ENCODE results near the gene DRC3.
"Not testable (repeated sequence)": the region's sequence is repeated elsewhere in the genome, so short reads cannot be mapped to it uniquely, and the experiment has no call there.

DRC3 gene

DNA sequence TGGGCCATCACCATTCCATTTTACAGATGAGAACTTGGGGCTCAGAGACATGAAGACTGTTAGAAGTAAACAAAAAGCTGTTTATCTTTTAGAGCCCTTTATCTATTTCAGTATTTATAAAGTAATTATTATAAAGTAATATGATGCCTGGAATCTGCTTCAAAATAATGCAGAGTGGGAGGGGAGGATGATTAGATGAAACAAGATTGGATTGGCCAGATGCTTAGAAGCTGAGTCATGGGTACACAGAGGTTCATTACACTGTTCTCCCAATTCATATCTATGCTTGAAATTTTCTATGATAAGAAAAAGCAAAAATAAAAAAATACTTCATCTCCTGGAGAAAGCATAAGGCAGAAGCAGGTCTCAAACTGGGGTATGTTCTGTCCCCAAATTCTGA is 29.8 kb upstream of the DRC3 start:
- no peak for DNase-seq

DNA sequence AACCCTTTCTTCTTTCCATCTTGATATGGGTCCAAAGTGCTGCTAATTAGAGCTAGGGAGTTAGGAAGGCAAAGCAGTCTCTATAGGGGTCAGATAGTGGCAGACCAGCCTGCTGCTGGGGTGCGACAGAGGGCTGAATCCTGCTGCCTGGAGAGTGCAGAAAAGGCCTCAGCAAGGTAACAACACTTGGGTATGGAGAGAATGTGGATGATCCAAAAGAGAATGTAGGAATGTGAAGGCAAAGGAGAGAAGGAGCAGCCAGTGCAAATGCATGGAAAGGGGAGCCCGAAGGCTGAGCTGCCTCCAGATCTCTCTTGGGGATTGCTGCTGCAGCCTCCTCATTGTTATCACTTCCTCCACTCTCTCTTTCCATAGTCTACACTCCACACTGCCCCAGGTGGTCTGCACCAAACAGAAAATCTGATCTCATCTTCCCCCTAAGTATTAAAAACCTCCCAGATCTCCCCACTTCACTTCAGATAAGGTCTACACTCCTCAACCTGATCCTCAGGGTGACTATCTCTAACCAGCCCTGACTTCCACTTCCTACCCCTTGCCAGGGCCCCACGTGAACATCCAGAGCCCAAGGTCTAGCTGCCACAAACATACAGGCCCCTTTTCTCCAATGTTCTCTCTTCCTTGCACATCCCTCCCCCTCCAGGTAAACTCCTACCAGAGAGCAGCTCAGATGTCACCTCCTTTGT is 29.2 kb upstream of the DRC3 start:
- DNase-seq, result no peak

DNA sequence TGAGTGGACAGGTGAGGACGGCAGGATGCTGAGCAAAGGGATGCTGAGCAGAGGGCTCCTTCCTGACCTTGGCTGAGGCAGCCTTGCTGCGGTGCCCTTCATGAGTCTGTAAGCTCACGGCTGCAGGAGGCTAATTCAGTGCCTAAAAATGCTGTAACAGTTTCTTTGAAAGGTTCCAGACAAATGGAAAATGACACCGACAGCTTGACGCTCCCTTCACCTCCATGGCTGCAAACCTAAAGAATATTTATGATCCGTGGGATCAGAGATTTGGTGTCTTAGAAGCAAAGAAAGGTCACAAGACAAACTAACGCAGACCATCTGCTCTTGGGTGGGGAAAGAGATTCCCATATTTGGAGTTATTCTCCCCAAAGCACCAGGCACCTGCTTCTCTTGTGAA is 28.4 kb upstream of the DRC3 start:
- DNase-seq, result no peak

DNA sequence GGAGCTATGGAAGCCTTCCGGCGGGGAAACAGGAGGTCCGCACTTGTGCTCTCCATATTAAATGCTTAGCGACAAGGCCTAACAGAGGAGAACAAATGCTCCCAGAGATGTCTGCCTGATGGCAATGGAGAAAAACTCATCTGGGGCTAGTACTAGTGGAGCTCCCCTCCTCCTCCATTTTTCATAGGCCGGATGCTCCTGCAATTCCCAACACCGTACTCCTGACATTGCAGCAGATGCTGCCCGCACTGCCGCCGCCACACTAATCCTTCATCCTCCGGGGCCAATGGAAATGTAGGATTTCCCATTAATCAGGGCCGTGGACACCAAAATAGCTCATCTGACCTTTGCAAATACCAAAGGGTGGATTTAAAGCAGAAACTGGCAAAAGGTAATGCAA is 27.9 kb upstream of the DRC3 start:
- DNase-seq, result no peak

DNA sequence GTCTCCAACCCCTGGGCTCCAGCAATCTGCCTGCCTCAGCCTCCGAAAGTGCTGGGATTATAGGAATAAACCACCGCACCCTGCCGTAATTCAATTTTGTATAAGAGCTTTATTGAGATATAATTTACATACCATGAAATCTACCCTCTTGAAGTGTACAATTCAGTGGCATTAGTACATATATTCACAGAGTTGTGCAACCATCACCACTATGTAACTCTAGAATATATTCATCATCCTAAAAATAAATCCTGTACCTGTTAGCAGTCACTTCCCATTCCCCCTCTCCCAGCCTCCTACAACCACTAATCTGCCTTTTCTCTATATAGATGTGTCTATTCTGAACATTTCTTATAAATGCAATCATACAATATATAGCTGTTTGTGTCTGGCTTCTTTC is 26.6 kb upstream of the DRC3 start:
- no peak for DNase-seq

DNA sequence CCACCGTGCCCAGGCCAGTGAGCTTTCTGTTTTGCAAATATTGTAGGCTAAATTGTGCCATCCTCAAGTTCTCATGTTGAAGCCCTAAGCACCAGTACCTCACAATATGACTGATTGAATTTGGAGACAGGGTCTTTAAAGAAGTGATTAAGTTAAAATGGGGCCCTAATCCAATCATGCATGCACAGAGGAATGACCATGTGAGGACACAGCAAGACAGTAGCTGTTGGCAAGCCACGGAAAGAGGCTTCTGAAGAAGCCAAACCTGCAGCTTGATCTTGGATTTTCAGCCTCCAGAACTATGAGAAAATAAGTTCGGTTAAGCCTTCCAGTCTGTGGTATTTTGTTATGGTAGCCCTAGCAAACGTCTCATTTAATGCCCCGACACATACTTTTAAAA is 25.4 kb upstream of the DRC3 start:
- no peak for DNase-seq

DNA sequence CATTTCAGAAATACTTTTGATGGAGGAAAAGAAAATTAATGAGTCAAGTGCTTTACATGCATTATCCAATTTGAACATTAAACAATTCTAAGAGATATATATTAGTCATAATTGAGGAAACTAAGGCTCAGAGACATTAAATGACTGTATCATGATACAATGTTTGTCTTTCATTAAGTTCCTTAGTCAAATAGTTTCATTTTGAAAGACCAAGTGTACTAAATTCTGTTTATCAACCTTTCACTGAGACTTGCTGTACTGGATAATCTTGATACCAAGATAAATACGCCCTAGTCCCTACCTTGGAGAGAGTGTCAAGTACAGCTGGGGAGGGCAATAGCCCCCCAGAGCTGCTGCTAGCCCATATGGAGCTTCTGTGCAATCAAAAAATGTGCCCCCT is 24.7 kb upstream of the DRC3 start:
- DNase-seq, result no peak

DNA sequence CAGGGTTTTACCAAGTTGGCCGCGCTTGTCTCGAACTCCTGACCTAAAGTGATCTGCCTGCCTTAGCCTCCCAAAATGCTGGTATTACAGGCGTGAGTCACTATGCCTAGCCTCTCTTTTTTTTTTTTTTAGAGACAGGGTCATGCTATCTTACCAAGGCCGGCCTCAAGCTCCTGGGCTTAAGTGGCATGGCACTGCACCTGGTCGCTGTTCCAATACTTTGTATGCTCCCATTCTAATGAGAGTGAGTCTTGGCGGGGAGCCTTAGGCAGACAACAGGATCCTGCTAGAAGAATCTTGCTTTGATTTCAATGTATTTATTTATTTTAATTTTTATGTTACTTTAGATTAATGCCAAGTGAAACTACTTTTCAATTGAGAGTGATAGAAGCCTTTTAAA is 22.3 kb upstream of the DRC3 start:
- no peak for DNase-seq

DNA sequence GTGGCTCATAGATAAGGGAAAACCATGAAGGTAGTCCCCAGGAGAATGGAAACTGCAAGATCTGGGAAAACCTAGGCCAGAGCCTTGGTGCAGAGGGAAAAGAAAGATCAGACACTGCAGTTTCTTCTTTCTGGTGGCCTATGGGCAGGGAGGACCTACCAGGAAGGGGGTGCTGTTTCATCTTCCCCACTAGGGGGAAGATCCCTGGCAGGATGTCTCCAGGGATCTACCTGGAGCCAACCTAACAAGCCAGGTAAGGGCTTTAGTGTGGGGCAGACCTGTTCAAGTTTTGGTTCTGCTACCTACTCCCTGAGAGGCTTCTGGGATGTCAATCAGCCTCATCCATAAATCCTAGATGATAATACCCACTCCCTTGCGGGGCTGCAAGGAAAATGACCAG is 21.9 kb upstream of the DRC3 start:
- no peak for DNase-seq

DNA sequence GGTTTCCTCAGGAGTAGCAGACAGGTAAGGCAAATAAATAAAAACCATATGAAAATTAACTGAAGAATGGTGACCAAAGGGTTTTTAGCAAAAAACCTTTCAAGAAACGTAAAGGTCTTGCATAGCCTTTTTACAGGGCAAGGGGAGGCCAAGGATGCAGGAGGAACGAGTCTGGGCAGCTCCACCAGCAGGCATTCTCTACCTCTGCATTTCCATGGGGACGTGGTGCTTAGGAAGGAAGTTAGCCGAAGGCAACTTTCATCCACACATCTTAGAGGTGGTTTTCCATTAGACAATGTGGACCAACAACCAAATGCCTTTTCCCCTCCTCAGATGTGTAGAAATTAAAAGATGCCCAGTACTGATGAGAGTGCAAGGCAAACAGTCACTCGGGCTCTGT is 21.1 kb upstream of the DRC3 start:
- DNase-seq, result no peak

DNA sequence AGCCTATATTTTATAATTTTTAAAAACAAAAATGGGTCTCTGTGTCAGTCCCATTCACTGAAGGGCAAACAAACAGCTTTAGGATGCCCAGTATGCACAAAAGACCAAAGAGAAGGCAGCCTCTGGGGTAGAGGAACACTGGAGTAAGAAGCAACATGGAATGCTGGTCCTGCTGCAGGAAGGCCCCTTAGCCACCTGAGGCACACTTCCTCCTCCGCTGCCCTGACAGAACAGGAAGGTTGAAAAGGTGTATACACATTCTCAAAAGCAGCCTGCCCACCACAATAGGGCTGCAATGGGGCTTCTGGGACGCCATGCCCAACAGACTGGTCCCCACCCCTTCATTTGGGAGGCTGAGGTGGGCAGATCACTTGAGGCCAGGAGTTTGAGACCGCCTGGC is 20.0 kb upstream of the DRC3 start:
- no peak for DNase-seq

DNA sequence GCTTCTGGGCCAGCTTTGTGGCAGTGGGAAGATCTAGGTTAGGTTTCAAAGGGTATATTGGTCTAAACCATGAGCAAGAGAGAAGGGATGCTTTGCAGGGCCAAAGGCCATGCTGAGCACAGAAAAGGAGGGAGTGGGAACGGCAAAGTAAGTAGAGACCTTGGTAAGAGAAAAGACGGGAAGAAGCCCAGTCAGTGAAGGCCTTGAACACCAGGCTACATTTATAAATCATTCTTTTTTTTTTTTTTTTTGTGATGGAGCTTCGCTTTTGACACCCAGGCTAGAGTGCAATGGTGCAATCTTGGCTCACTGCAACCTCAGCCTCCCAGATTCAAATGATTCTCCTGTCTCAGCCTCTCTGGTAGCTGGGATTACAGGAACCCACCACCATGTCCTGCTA is 18.6 kb upstream of the DRC3 start:
- no peak for DNase-seq

DNA sequence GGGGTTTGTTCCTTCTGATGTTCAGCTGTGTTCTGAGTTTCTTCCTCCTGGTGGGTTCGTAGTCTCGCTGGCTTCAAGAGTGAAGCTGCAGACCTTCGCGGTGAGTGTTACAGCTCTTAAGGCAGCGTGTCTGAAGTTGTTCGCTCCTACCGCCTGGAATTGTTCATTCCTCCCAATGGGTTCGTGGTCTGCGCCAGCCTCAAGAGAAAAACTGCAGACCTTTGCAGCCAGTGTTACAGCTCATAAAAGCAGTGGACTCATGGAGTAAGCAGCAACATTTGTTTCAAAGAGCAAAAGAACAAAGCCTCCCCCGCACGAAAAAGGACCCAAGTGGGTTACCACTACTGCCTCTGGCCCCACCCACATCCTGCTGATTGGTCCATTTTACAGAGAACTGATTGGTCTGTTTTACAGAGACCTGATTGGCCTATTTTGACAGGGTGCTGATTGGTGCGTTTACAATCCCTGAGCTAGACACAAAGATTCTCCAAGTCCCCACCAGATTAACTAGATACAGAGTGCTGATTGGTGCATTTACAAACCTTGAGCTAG is 16.8 kb upstream of the DRC3 start:
- not testable (repeated sequence) for DNase-seq

DNA sequence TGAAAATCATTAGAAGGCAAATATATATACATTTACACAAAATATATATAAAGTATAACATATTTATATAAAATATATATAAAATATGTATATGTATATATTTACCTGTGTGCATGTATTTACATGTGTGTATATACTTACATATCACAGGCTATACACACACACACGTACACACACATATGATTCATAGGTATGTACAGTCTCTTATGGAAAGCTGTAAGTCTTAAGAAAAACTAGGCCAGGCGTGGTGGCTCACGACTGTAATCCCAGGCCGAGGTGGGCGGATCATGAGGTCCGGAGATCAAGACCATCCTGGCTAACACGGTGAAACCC is 15.1 kb upstream of the DRC3 start:
- no peak for DNase-seq

DNA sequence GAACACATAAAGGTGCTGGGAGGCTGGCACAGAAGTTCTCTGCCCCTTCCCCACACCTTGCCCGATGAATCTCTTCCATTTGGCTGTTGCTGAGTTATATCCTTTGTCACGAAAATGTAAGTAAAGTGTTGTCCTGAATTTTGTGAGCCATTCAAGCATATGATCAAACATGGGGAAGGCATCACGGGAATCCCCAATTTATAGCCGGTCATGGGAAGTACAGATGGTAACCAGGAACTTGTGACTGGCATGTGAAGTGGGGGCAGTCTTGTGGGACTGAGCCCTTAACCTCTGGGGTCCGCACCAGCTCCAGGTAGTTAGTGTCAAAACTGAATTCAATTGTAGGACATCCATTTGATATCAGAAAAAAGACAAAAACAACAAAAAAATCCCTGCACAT is 13.7 kb upstream of the DRC3 start:
- no peak for DNase-seq

DNA sequence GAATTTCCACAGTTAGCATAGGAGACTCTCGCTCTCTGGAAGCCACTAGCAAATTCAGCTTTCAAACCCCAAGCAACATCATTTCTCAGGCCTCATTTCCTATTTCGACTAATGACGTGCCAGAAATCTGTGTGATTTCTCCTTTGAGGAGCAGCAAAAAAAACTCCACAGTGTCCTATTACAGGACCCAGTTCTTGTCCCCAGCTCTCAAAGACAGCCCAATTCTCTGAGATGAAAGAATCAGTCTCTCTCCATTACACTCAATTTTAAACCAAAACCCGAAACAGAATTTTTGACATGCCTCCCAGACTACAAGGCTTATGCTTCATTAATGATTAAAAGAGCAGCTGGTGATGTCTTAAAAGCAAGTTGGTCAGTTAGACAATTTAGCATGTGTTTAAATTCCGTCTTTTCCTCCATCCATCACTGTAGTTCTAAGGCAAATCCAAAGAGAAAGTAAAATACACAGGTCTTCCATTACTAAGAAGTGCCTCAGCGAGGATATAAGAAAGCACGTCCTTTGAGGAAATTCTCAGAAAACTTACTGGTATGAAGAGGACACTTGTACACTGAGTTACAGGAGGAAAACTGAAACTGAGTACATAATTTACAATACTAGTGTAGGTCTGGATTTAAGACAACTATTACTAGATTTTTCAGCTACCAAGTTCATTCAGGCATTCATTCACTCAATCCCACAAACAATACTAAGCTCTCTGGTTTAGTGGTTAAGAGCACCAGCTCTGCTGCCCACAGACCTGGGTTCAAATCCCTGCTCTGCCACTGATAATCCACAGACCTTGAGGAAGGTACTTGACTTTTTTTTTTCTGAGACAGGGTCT is 12.9 kb upstream of the DRC3 start:
- DNase-seq, result no peak

DNA sequence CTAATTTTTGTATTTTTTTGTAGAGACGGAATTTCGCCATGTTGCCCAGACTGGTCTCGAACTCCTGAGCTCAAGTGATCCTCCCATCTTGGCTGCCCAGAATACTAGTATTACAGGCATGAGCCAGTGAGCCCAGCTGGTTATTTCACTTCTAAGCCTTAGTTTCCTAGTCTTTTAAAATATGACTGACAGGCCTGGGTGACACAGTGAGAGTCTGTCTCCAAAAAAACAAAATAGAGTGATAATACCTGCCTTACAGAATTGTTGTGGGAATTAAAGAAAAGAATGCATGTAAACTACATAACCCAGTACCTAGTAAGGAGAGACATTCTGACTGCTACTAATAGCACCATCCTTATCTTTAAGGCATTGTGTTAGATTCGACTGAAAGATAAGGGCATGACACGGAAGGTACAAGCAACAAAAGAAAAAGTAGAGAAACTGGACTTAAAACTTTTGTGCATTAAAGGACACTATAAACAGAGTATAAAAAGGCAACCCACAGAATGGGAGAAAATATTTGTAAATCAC is 12.1 kb upstream of the DRC3 start:
- DNase-seq, result no peak

DNA sequence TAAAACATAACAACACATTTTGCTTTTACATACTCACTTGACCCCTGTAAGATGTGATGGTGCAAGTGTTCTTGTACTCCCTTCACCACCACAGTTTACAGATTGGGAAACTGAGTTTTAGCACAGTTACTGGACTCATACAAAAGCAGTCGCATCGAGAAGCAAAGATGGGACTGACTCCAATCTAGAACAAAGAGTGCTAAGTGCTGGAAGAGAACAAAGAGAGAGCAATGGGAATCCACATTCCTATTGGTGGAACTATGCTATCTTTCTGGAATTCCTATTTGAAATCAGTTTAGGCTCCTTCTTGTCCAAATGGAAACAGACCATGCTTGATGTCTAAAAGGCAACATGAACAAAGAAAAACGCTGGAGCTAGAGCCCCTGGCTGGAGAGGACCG is 9.6 kb upstream of the DRC3 start:
- DNase-seq, result no peak

DNA sequence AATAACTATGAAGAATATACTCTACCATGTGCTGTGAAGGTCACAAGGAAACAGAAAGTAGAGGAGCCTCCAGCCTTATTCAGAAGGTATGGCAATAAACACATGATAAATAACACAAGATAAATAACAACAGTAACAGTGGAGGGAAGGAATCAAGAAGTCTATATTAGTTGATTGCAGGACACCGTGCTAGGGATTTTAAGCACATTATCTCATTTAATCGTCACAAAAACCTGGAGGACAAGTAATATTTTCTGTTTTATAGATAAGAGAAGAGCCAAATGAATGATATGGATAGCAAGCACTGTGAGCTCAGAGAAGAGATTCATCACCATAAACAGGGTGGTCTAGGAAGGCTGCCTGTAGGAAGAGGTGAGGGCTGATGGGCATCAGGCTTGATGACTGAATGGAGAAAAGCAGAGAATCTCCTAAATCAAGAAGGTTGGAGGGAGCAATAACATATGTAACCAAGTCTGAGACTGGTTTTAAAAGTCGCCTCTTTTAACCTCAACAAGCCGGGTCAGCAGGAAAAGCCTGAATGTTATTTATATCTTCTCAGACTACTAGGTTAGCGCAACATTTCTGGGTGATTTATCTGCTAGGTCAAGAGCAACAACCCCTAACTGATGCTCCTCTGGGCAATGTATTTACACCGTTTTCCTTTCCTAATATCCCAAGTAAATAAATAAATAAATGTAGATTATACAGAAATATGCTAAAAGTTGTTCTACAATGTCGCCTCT is 8.8 kb upstream of the DRC3 start:
- no peak for DNase-seq

DNA sequence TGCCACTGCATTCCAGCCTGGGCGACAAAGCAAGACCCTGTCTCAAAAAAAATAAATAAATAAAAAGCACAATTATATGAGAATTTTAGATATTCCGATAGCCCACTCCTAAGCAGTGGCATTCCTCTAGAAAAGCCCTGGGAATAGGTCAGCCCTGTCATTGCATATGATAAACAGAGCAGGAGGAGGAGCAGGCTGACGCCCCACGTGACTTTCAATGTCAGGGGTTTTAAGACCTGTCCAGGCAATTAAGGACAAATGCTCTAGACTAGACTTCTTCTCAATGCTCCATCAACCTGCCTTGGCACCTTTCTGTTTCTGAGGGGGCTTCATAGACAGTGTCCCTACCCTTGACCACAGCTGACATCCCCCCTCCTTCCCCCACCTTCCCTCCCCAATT is 8.0 kb upstream of the DRC3 start:
- no peak for DNase-seq

DNA sequence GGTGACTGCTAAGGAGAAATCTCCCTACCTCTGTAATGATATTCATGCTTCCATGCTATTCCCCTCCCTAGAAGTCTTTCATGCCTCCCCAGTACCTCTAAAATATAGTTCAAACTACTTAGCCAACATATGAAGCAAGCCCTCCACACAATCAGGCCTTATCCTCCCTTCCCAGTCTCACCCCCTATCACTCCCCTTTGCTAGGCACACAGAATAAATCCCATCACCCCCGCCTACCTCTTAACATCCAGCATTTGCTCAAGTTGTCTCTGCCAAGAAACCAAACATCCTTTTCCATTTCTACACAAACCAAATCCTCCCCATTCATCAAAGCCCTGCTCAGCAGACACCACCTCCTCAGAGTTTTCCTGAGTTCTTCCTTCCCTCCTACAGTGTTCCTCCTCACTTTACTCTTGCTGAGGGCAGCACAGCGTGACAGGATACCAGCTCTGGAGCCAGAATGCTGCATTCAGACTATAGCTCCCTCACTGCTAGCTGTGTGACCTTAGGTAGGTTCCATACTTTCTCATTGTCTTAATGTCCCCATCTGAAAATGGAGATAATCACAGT is 7.4 kb upstream of the DRC3 start:
- no peak for DNase-seq

DNA sequence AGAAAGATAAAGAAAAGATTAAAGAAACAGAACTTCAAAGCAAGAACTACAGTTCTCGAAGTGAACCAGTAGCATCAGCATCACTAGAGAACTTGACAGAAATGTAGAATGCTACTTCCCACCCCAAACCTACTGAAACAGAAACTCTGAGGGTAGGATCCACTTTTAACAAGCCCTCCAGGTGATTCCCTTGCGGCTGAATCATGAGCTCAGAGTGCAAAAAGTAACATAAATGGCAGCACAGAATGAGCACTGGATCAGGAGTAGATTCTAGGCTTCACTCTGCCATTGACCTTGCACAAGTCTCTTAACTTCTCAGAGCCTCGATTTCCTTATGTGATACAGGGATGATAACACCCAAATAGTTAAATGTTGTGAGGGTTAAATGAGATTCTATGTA is 6.3 kb upstream of the DRC3 start:
- DNase-seq, result no peak

All from activated gamma-delta T cell (primary cell).